Lower leg skin (tissue), 3 donors: ENCODE results near the gene PGM5.

Source experiments
- CTCF ChIP-seq, 3 donors: fragments of 450-650 bp; IDR thresholded peaks; one replicate each; pipeline ENCODE4 v1.5.1; 2016; ENCODE audit warnings: antibody characterized with exemption in 3 of 3, mild to moderate bottlenecking in 3 of 3, moderate library complexity in 2 of 3
- POLR2A ChIP-seq, 2 donors: fragments of 450-650 bp; IDR thresholded peaks; one replicate each; pipeline ENCODE4 v1.6.1; 2016 to 2017; ENCODE audit warnings: antibody characterized with exemption in 2 of 2, mild to moderate bottlenecking in 1 of 2, moderate library complexity in 1 of 2

- TF ChIP-seq CTCF (IDR thresholded peaks at IDR 0.05) (no peak), POLR2A (IDR thresholded peaks at IDR 0.05) (no peak)
These were observed 87.2 kb downstream of the PGM5 start for GRCh38 chr9:68443624-68444023.
